Activated CD4-positive, alpha-beta T cell treated with anti-CD3 and anti-CD28 coated beads for 4 hours (primary cell): ENCODE measurements around the gene TRANK1.

ENCODE experiments used
- DNase-seq, 2 donors: peaks; one replicate each; pipeline ENCODE4 v3.0.0-alpha.2; 2020

Gene TRANK1

GRCh38 chr3:36786921-36787890 is 157.6 kb downstream of the TRANK1 start:
- DNase-seq, result no peak

DNA sequence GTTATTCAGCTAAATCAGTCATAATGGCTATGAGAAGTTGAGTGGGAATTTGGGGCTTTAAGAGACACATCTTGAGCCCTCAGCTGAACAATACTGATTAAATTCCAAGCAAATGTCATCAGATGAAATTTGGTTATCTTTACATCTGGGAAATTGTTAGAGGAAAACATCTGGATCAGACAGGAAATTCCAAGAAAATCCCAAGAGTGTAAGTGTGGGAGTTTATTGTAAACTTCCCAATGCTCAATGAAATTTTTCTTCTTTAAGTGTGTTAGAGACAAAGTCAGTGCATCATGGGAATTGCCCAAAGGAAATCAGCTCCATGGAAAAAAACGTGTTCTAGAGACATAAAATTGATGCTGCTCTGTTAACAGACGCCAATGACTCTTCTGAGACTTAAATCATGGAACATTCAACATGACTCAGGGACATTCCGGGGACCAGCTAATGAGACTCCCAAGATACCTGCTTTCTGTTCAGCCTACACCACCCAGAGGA is 160.7 kb downstream of the TRANK1 start:
- no peak for DNase-seq

DNA sequence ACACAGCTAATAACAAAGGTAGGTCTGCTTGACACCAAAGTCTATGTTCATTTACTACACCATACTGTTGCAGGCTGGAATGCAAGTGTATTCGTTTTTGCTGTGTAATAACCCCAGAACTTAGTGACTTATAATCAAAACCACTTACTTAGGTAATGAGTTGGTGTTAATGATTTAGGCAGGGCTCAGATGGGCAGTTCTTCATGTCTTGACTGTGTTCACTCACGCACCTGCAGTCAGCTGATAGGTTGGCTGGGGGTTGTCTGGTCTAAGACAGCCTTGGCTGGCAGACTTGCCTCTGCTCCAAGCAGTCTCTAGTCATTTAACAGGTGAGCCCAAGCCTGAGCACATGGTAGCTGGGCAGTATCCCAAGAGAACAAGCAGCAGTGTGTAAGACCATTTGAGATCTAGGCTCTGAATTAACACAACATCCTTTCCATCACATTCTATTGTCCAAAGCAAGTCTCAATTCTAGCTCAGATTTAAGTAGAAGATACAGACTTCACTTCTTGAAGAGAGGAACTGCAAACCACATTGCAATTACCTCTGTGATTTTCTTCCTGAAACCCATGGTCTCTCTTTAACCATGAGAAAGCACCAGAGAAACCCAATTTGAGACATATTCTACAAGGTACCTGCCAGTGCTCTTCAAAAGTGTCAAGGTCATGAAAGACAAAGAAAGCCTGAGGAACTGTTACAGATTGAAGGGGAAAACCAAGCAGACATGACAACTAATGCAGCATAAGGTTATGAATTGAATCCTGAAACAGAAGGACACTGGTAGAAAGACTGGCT is 167.2 kb downstream of the TRANK1 start:
- no peak for DNase-seq
